GM23248 (cell line): Measurements from ENCODE around the gene PPP6R1.

Experiments
- EZH2 ChIP-seq: fragments of 200-600 bp; sonication (generic); IDR thresholded peaks from 2 replicates; pipeline ENCODE4 v1.6.1; 2018; ENCODE audit warnings: antibody characterized with exemption, mild to moderate bottlenecking; ENCODE audit not compliant: insufficient read depth, poor library complexity, severe bottlenecking
- EZH2phosphoT487 ChIP-seq: fragments of 200-600 bp; sonication (generic); IDR thresholded peaks from 2 replicates; pipeline ENCODE4 v1.6.1; 2018; ENCODE audit warnings: antibody characterized with exemption, moderate library complexity, mild to moderate bottlenecking, low read depth; ENCODE audit not compliant: insufficient read depth

- TF ChIP-seq EZH2: no peak
- TF ChIP-seq EZH2phosphoT487: no peak
Observed at GRCh38 chr19:55229145-55229788, 29.6 kb downstream of the PPP6R1 start.
